D721Med (cell line): ENCODE measurements around the gene B3GAT3.

Source experiments
- DNase-seq: peaks from one replicate; pipeline ENCODE4 v3.0.0; 2011; ENCODE audit warnings: low spot score; ENCODE audit not compliant: insufficient read length
- FAIRE-seq: peaks from 2 replicates; lab custom pipeline; 2011; peaks lifted over from hg19 to GRCh38; lab: Jason Lieb, UNC
- CTCF ChIP-seq: IDR thresholded peaks from 2 replicates; pipeline ENCODE4 v1.5.1; 2012; ENCODE audit warnings: mild to moderate bottlenecking, control low read depth; ENCODE audit not compliant: insufficient read depth; ENCODE audit errors: missing control alignments

The B3GAT3 gene

GRCh38 chr11:62648967-62649364 is 27.2 kb upstream of the B3GAT3 start:
- FAIRE-seq (no peak), DNase-seq (no peak)
- no peak for TF ChIP-seq CTCF

GRCh38 chr11:62648185-62648966 is 26.6 kb upstream of the B3GAT3 start:
- DNase-seq (no peak), FAIRE-seq (no peak)
- TF ChIP-seq CTCF = no peak

GRCh38 chr11:62647609-62648005 is 25.8 kb upstream of the B3GAT3 start:
- TF ChIP-seq CTCF = no peak
- DNase-seq = no peak
- no peak for FAIRE-seq

- no peak for DNase-seq
- no peak for TF ChIP-seq CTCF
- no peak for FAIRE-seq
Measured at GRCh38 chr11:62646825-62647608, 25.2 kb upstream of the B3GAT3 start.

GRCh38 chr11:62645946-62646824 is 24.4 kb upstream of the B3GAT3 start, which contains the start of gene GANAB:
TSS of gene GANAB (minus strand) at chr11:62646613. CDS start at chr11:62646599, 14 bp downstream.
- peak; percentile 99 for DNase-seq
- FAIRE-seq = no peak
- TF ChIP-seq CTCF = no peak

GRCh38 chr11:62645671-62645945 is 23.8 kb upstream of the B3GAT3 start:
- no peak for TF ChIP-seq CTCF
- no peak for FAIRE-seq
- DNase-seq = no peak
